A549 (cell line): ENCODE results near the gene FGG. TPM values are rescaled to one million over a fixed set of nuclear protein-coding genes. Genes with fewer than 3 reads are reported as not detected.

ENCODE experiments used
- ATAC-seq, 2 experiments: fragments of 200-7000 bp in 1 of 2; fragments of >200 bp in 1 of 2; cut with Nextera tagmentation in 1 of 2; cut with Tn5 transposase in 1 of 2; 3 replicates each; pipeline versions ENCODE4 v1.8.0 to v1.9.1; 2018 to 2020; ENCODE audit warnings: mild to moderate bottlenecking in 1 of 2, moderate library complexity in 1 of 2
- CTCF ChIA-PET: fragments of 300-600 bp; sonication (Branson Sonifier 250); formaldehyde crosslinking; extraction: SDS; loops from one replicate; lab custom pipeline; 2021; ENCODE audit warnings: antibody characterized with exemption, inconsistent platforms; lab: Yijun Ruan, JAX
- POLR2A ChIA-PET: fragments of 350-600 bp; formaldehyde crosslinking; extraction: SDS; loops from one replicate; lab custom pipeline; 2021; ENCODE audit warnings: antibody characterized with exemption, inconsistent platforms; lab: Yijun Ruan, JAX
- DNase-seq, 2 experiments: peaks; one replicate each; pipeline versions ENCODE4 v3.0.0 to v3.0.0-alpha.2; 2011 to 2016; ENCODE audit warnings: low read depth in 1 of 2, low spot score in 1 of 2
- FAIRE-seq: peaks from 2 replicates; lab custom pipeline; 2011; peaks lifted over from hg19 to GRCh38; lab: Jason Lieb, UNC
- H3K27ac ChIP-seq, 2 experiments: fragments of >200 bp; sonication (Bioruptor Twin); formaldehyde crosslinking; 3 replicates each; pipeline ENCODE4 v1.5.1; 2016 to 2017
- H3K4me1 ChIP-seq: fragments of >200 bp; sonication (Bioruptor Twin); formaldehyde crosslinking; 3 replicates; pipeline ENCODE4 v1.6.1; 2016
- H3K4me2 ChIP-seq: fragments of >200 bp; sonication (Bioruptor Twin); formaldehyde crosslinking; 3 replicates; pipeline ENCODE4 v1.6.1; 2016
- H3K4me3 ChIP-seq: fragments of >200 bp; sonication (Bioruptor Twin); formaldehyde crosslinking; 3 replicates; pipeline ENCODE4 v1.5.1; 2016
- H3K9me3 ChIP-seq: fragments of >200 bp; sonication (Bioruptor Twin); formaldehyde crosslinking; 3 replicates; pipeline ENCODE4 v1.6.1; 2016
- CBX8 ChIP-seq: fragments of 200-600 bp; sonication (generic); IDR thresholded peaks from 2 replicates; pipeline ENCODE4 v1.6.1; 2016
- CEBPB ChIP-seq, 2 experiments: fragments of >200 bp in 1 of 2; sonication (Bioruptor Twin) in 1 of 2; formaldehyde crosslinking in 1 of 2; IDR thresholded peaks; 2 replicates each; pipeline ENCODE4 v1.6.1; 2012 to 2016
- CTCF ChIP-seq: fragments of >200 bp; sonication (Bioruptor Twin); formaldehyde crosslinking; IDR thresholded peaks from 3 replicates; pipeline ENCODE4 v1.5.1; 2016
- EHF ChIP-seq: fragments of 250-450 bp; sonication (Bioruptor Pico); IDR thresholded peaks from 2 replicates; pipeline ENCODE4 v1.5.0; 2020; ENCODE audit warnings: mild to moderate bottlenecking
- EHMT2 ChIP-seq: fragments of 200-600 bp; sonication (generic); IDR thresholded peaks from 2 replicates; pipeline ENCODE4 v1.6.1; 2016; ENCODE audit warnings: antibody characterized with exemption, low read depth, mild to moderate bottlenecking, moderate library complexity
- EP300 ChIP-seq, 2 experiments: fragments of >200 bp; sonication (Bioruptor Twin); formaldehyde crosslinking; IDR thresholded peaks; 2 replicates in 1 of 2; 3 replicates in 1 of 2; pipeline ENCODE4 v1.6.1; 2016 to 2017
- FOSB ChIP-seq: fragments of 250-450 bp; sonication (Bioruptor Pico); IDR thresholded peaks from 2 replicates; pipeline ENCODE4 v1.5.0; 2020; ENCODE audit warnings: mild to moderate bottlenecking, moderate library complexity
- HDAC2 ChIP-seq: fragments of 200-600 bp; sonication (generic); IDR thresholded peaks from 2 replicates; pipeline ENCODE4 v1.6.1; 2016
- HOXA7 ChIP-seq: fragments of 250-450 bp; sonication (Bioruptor Pico); IDR thresholded peaks from 2 replicates; pipeline ENCODE4 v1.5.0; 2020; ENCODE audit warnings: mild to moderate bottlenecking, moderate library complexity
- HOXB5 ChIP-seq: fragments of 250-450 bp; sonication (Bioruptor Pico); IDR thresholded peaks from 2 replicates; pipeline ENCODE4 v1.5.0; 2020; ENCODE audit warnings: mild to moderate bottlenecking, moderate library complexity
- KDM5A ChIP-seq: fragments of 200-600 bp; sonication (generic); IDR thresholded peaks from 2 replicates; pipeline ENCODE4 v1.6.1; 2016; ENCODE audit warnings: antibody characterized with exemption, mild to moderate bottlenecking
- MAFK ChIP-seq: fragments of 450-650 bp; IDR thresholded peaks from 2 replicates; pipeline ENCODE4 v1.6.1; 2014; ENCODE audit not compliant: partially characterized antibody
- NFE2L2 ChIP-seq: fragments of 150-350 bp; conservative IDR thresholded peaks from 2 replicates; pipeline ENCODE4 v1.6.1; 2014; ENCODE audit warnings: low read length
- POLR2A ChIP-seq: IDR thresholded peaks from 2 replicates; pipeline ENCODE4 v1.6.1; 2012; ENCODE audit warnings: mild to moderate bottlenecking, low read length
- POLR2AphosphoS2 ChIP-seq: conservative IDR thresholded peaks from 2 replicates; pipeline ENCODE4 v1.6.1; 2012; ENCODE audit warnings: low read length, improper control_type of control experiment, inconsistent platforms
- RCOR1 ChIP-seq: fragments of 150-350 bp; IDR thresholded peaks from 2 replicates; pipeline ENCODE4 v1.6.1; 2014; ENCODE audit warnings: antibody characterized with exemption, low read length, low read depth
- REST ChIP-seq: fragments of 200-600 bp; sonication (generic); IDR thresholded peaks from 2 replicates; pipeline ENCODE4 v1.6.1; 2016; ENCODE audit warnings: antibody characterized with exemption, mild to moderate bottlenecking, moderate library complexity
- RNF2 ChIP-seq: fragments of 200-600 bp; sonication (generic); IDR thresholded peaks from 2 replicates; pipeline ENCODE4 v1.6.1; 2016; ENCODE audit warnings: low read depth, mild to moderate bottlenecking, antibody characterized with exemption, moderate library complexity, borderline replicate concordance
- SMC3 ChIP-seq: fragments of >200 bp; sonication (Bioruptor Twin); formaldehyde crosslinking; IDR thresholded peaks from 3 replicates; pipeline ENCODE4 v1.6.1; 2018; ENCODE audit warnings: inconsistent platforms
- SREBF2 ChIP-seq: fragments of 450-650 bp; IDR thresholded peaks from 2 replicates; pipeline ENCODE4 v1.6.1; 2014; ENCODE audit warnings: mild to moderate bottlenecking, moderate library complexity
- ZSCAN20 ChIP-seq: fragments of 250-450 bp; sonication (Bioruptor Pico); IDR thresholded peaks from 2 replicates; pipeline ENCODE4 v1.8.0; 2022; ENCODE audit warnings: mild to moderate bottlenecking, moderate library complexity
- WGBS: methylation state at CpG from one replicate; pipeline ENCODE4 v1.1.6; 2017; ENCODE audit errors: missing lambda C conversion rate; 5-methylcytosine and 5-hydroxymethylcytosine counted together
- polyA plus RNA-seq, 4 experiments: library from polyadenylated mRNA; depleted of rRNA in 3 of 4; stranded (reverse); fragments of >200 nt; fragmentation: RNase III in 1 of 4; extraction: RNeasy Plus Mini Kit Qiagen cat#74134 plus additional on column Dnase treatment in 1 of 4; gene quantifications; 2 replicates in 3 of 4; 3 replicates in 1 of 4; pipeline ENCODE4 v1.2.3, GENCODE V29; 2011 to 2017
- TF ChIP-seq, protein P1 (sequence below): fragments of 150-350 bp; IDR thresholded peaks from 2 replicates; pipeline ENCODE4 v1.6.1; 2014; ENCODE audit warnings: low read depth, mild to moderate bottlenecking, low read length
- TF ChIP-seq, protein P2 (sequence below): fragments of >200 bp; sonication (Bioruptor Twin); formaldehyde crosslinking; IDR thresholded peaks from 2 replicates; pipeline ENCODE4 v1.6.1; 2016

FGG gene
- polyA plus RNA-seq, 2 of the 4 experiments (the other 2 are of a cell fraction), result 4.8 to 132 TPM

DNA sequence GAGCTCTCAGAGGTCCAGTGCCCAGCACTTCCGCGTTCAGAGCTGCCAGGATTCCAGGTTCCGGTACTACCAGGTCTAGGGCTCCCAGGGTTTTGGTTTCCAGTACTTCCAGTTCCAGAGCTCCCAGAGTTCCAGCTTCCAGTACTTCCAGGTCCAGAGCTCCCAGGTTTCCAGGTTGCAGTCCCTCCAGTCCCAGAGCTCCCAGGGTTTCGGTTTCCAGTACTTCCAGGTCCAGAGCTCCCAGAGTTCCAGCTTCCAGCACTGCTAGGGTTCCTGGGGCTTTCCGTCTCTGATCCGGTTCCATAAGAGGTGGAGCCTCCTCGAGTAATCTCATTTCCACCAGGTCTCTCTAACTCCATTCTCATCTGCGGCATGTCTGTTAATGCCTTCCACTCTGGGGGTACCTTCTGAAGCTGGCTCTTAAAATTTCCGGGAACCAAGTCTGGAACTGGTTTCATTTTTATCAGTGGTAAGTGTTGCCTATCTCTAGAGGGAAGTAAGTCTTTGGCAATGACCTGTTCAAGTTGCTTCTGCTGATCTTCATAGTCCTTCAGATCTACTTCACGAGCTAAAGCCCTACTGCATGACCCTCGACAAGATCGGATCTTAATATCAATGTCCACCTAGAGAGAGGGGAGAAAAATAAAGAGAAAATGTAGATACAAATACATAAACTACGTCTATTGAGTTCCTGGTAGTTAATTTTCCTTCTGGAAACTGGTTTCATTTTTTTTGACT lies 26.0 kb downstream of the FGG start:
- ATAC-seq, result no peak
- 0 out of 3 replicates have a peak, but pooled peaks cover 6% of the 10 kb centered on the region for H3K9me3 ChIP-seq
- H3K4me1 ChIP-seq, result peaks cover 21% of the 10 kb centered on the region
- FAIRE-seq, result no peak
- ChIA-PET CTCF (interaction anchor here (1.6 to 1.8 kb wide), 2 partner anchors 33 to 37 kb away, joined by 5 to 6 read pairs; partner anchors contain the start of gene PLRG1), POLR2A (no interaction called here)
- TF ChIP-seq POLR2A, result no peak
- TF ChIP-seq HOXB5, result no peak
- TF ChIP-seq HDAC2, result no peak
- no peak for TF ChIP-seq EP300 (IDR thresholded peaks at IDR 0.05)
- TF ChIP-seq NFE2L2, result no peak
- no peak for TF ChIP-seq ZSCAN20
- no peak for TF ChIP-seq EHMT2
- no peak for TF ChIP-seq MAFK
- H3K27ac ChIP-seq, result no peak overlapping the region
- DNase-seq, result no peak
- 94% methylated on average over 12 of the region's 13 CpGs for WGBS
- H3K4me3 ChIP-seq, result no peak overlapping the region
- no peak overlapping the region for H3K4me2 ChIP-seq

DNA sequence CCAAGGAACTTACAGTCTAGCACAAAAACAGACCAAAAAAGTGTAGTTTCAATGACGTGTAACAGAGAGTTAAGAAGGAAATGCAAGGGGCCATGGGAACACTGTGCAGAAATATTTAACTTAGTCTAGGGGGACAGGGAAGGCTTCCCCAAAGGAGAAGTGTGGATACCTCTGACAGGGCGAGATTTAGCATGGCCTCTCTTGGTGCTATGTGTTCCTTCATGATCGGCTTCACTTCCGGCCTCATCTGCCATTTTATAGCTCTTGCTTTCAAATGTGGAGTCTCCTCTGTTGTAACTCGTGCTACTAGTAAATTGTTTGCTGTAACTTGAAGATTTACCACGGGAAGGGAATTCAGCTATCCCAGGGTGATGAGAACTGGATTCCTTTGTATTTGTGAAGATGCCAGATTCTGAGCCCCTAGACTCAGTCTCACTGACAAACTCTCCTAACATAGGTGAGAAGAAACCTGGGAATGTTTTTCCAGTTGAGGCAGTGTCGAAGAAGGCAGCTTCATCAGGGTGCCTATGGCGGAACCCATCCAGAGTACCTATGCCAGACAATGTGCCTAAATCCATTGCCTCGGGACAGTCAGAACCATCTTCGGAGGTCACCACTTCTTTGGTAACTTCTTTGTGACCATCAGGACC lies 27.0 kb downstream of the FGG start:
- 89% methylated on average over 10 of the region's 10 CpGs for WGBS
- Histone ChIP-seq H3K4me1 (peaks cover 15% of the 10 kb centered on the region; the same call in 2 of the 3 replicates), H3K4me2 (no peak overlapping the region), H3K27ac (no peak overlapping the region), H3K4me3 (no peak overlapping the region), H3K9me3 (0 out of 3 replicates have a peak, but pooled peaks cover 6% of the 10 kb centered on the region)
- ChIA-PET CTCF (interaction anchor here (1.5 to 1.8 kb wide), 3 partner anchors 33 to 36 kb away, joined by 3 to 6 read pairs (median 5); partner anchors contain the start of gene PLRG1), POLR2A (no interaction called here)
- FAIRE-seq, result no peak
- no peak for DNase-seq
- ATAC-seq, result no peak
- TF ChIP-seq POLR2AphosphoS2, result no peak
- no peak for TF ChIP-seq CBX8
- TF ChIP-seq, protein P1, sequence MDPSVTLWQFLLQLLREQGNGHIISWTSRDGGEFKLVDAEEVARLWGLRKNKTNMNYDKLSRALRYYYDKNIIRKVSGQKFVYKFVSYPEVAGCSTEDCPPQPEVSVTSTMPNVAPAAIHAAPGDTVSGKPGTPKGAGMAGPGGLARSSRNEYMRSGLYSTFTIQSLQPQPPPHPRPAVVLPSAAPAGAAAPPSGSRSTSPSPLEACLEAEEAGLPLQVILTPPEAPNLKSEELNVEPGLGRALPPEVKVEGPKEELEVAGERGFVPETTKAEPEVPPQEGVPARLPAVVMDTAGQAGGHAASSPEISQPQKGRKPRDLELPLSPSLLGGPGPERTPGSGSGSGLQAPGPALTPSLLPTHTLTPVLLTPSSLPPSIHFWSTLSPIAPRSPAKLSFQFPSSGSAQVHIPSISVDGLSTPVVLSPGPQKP, result no peak
- no peak for TF ChIP-seq ZSCAN20
- TF ChIP-seq KDM5A, result no peak
- TF ChIP-seq RNF2, result no peak
- TF ChIP-seq EHMT2, result no peak
- TF ChIP-seq POLR2A, result no peak
- TF ChIP-seq, protein P2, sequence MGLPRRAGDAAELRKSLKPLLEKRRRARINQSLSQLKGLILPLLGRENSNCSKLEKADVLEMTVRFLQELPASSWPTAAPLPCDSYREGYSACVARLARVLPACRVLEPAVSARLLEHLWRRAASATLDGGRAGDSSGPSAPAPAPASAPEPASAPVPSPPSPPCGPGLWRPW, result no peak
- TF ChIP-seq SMC3, result no peak
- TF ChIP-seq FOSB (CRISPR knock-in tag), result no peak
- no peak for TF ChIP-seq CEBPB (IDR thresholded peaks at IDR 0.05)
- TF ChIP-seq REST, result no peak
- TF ChIP-seq SREBF2, result no peak
- no peak for TF ChIP-seq EHF (CRISPR knock-in tag)
- no peak for TF ChIP-seq RCOR1
- TF ChIP-seq CTCF, result no peak
- TF ChIP-seq MAFK, result no peak
- TF ChIP-seq HOXA7 (CRISPR knock-in tag), result no peak
